Stimulated activated CD4-positive, alpha-beta T cell treated with anti-CD3 and anti-CD28 coated beads, Interleukin-15, amount 100 ng/mL, for 1 hour (primary cell): Measurements from ENCODE around the gene TMEM214.

Source experiments
- DNase-seq, 2 donors: peaks; one replicate each; pipeline ENCODE4 v3.0.0-alpha.2; 2020; ENCODE audit warnings: low read depth in 1 of 2, low spot score in 1 of 2

TMEM214 gene

GRCh38 chr2:27032495-27033252 is at the start of gene TMEM214:
TSS of gene TMEM214 (plus strand) at chr2:27032965. CDS start at chr2:27033016, 51 bp downstream.
- peak; percentile 57 to 75 for DNase-seq

DNA sequence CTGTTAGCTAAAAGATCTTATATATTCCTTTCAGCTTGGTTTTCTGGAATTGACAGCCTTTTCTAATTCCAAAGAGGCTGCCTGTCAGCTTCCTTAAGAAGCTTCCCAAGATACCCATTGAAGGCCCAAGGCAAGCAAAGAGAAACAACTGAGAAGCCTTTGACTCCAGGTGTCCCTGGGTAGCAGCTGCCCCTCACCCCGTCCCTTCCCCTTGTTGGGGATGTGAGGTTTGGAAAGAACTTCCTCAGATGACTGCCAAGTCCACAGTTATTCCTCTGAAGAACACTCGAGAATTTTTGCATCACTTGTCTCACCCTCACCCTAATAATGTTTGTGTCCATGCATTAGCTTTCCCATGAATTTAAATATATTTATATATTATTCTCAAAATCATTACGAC is 49.0 kb upstream of the TMEM214 start:
- no peak for DNase-seq

DNA sequence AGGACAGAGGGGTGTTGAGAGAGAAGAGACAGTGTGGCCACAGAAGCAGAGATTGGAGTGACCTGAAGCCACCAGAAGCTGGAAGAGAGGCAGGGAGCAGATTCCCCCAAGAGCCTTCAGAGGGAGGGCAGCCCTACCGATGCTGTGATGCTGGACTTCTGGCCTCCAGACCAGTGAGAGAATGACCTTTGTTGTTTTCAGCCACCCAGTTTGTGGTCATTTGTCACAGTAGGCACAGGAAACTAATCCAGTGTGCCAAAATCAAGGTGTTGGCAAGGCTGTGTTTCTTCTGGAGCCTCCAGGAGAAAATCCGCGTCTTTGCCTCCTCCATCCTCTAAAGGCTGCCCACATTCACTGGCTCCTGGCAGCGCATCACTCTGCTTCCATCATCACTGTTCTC is 47.0 kb upstream of the TMEM214 start:
- DNase-seq = no peak

DNA sequence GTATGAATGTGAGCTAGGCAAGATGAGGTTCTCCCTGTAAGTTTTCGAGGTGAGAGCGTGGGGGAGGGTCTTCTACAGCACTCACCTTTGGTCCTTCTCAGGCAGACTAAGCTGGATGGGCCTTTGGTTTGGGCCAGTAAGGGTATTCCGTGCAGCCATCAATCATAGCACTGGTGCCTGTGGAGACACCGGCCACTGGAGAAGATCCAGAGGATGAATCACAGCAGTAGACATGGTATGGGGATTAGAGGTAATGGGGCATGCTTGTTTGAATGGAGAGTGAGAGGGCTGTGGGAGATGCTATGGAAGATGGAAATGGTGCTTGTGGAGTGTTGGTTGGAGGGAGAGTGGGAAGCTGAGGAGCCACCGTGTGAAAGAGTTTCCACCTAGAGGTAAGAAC is 46.2 kb upstream of the TMEM214 start:
- DNase-seq = no peak

DNA sequence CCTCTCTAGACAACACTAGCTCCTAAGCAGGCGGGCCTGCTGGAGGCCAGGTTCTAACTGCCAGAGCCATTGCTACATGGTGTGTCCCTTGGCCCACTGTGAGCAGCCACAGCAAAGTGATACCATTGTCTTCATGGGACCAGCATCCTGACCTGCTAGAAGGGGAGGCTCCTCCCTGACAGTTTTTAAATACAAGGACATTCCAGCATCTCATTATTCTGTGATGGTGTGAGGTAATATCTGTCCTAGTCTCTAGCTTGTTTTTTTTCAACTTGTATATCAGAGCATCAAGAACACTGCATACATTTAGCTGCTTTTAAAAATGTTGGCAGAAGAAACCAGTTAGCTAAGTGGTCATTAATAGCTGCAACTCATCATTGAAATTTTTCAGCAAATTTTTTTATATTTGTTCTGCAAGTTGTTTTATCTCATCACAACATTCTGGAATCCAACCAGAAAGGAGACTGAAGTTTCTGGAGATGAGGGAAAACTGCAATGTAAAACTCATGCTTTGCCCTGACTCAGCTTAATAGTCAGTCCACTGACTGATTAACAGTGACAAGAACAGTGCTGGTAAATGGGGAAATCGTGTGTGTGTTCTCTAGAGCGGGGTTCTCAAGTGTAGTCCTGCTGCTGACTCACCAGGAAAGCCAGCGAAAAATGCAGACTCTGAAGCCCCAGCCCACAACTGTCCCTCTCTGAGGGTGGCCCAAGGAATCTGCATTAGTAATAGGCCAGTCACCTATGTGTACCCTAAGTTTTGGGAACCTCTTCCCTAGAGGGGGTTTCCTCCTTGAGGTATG is 44.5 kb upstream of the TMEM214 start:
- no peak for DNase-seq

- no peak for DNase-seq
These were observed 43.6 kb upstream of the TMEM214 start for GRCh38 chr2:26989156-26989555.

- no peak for DNase-seq
These were observed 41.0 kb upstream of the TMEM214 start for GRCh38 chr2:26991717-26992116.

DNA sequence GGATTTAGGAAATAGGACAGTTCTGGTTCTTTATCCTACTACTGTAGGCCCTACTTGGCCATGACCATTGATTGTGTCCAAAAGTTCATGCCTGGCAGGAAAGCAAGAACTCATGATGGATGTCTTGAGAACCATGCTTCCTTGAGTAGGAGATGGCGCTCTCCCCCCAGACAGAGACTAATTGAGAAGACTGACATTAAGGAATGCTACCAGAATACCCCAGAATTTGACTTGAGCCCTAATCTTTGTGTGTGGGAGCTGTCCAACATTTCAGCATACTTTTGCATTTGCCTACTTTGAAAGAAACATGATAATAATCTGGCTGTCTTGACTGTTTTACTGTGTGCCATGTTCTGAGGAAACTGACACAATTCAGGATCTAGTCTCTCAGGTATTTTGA is 39.0 kb upstream of the TMEM214 start:
- no peak for DNase-seq

DNA sequence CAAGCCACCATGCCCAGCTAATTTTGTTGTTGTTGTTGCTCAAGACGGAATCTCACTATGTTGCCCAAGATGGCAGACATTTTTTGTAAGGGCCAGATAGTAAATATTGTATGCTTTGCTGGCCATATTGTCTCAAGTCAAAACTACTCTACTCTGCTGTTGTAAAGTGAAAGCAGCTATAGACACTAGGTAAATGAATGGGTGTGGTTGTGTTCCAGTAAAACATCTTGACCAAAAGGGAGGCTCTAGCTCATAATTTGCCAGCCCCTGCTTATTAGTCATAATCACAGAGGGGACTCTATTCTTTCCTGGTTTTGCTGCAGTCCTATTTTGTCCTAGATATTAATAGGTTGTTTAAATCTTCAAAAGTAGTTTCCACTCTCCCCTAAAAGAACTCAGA is 37.8 kb upstream of the TMEM214 start:
- no peak for DNase-seq

DNA sequence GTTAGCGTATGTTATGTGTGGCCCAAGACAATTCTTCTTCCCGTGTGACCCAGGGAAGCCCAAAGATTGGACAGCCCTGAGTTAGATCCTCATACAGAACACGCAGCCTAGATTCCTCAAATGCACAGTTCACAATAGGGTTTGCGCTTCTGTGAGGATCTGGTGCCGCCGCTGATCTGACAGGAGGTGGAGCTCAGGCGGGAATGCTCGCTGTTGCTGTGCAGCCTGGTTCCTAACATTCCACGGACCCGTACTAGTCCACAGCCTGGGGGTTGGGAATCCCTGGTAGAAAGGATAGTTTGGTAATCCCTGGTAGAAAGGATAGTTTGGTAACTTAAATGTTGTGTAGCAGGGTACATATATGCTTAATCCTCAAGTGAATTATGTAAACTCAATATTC is 35.4 kb upstream of the TMEM214 start:
- no peak for DNase-seq

DNA sequence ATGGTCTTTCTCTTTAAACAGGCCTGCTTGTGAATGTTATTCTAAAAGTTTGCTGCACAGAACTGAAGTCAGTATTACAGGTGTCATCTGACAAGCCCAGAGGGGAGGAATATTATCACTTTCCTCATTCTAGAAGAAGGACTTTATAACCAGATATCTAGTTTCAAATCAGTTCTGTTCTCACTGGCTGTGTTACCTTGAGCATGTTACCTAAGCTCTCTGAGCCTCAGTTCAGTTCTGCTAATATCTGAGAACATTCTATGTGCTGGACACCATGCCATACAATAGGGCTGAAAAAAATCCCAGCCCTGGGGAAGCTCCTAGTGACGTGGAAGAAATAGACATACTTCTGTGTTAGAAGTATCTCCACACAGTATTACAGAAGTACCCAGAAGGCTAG is 34.4 kb upstream of the TMEM214 start:
- no peak for DNase-seq

GRCh38 chr2:27000228-27000627 is 32.5 kb upstream of the TMEM214 start:
- no peak for DNase-seq

- no peak for DNase-seq
These were observed 31.8 kb upstream of the TMEM214 start for GRCh38 chr2:27000995-27001394.

DNA sequence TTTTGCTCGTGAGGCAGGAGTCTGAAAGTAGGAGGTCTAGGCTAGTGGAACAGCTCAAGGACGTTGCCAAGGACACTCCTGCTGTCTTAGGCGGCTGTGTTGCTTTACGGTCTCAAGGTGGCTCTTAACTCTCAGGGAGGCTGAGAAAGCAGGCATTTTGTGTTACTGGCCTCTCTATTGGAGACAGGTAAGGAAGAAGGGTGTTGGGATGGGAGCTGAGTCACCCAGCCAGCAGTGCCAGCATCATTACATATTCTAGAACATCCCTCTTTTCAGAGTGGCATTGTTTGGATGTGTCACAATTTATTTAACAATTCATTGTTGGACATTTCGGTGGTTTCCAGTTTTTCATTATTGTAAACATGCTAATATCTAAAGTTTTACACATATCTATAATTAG is 30.8 kb upstream of the TMEM214 start:
- no peak for DNase-seq

- DNase-seq = no peak
These were observed 29.8 kb upstream of the TMEM214 start for GRCh38 chr2:27003007-27003406.

DNA sequence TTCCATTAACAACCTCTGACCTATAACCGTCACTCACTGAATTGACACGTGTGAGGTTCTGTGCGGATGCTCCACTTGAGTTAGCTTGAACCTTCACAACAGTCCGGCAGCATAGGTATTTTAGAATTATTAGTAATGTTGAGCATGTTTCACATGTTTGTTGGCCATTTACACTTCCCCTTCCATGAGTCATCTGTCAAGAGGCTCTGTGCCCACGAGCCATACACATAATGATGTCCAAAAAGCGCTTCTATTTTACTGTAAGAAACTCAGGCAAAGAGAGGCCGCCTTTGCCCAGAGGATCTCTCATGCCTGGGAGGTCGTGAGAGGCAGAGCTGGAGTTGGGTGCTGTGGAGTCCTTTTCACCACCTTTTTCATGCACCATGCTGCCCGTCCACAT is 28.9 kb upstream of the TMEM214 start:
- no peak for DNase-seq

DNA sequence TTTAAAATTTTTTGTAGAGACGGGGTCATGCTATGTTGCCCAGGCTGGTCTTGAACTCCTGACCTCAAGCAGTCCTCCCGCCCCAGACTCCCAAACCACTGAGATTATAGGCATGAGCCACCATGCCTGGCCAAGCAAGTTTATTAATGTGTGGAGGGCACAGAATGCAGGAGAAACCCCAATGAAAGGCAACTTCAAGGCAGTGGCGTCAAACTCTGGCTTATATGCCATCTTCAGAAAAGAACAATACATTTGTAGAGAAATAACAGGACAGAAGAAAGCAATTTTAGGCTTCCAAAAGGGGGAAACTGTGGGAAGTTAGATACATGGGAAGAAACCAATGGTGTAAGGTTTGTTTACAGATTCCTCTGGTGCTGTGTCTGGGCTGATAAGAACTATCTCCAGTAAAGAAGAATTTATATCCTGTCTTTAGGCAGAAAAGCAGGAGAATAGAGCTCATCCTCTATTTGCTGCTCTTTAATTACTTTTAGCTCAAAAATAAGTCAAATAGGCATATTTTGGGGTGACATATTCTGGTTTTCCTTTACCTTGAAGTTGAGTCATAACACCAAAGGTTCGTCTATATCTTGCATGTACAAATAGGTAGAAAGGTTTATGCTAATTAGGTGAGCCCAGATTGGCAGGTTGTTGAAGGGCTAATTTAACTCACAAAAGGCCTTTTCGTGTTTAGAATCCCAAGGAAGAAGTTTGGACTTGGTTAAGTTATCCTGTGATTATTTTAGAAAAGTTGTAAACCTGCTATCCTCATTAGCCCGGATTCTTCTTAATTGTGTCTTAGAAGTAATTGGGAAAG is 26.0 kb upstream of the TMEM214 start:
- no peak for DNase-seq

- DNase-seq = no peak
These were observed 25.1 kb upstream of the TMEM214 start for GRCh38 chr2:27007416-27008374.

DNA sequence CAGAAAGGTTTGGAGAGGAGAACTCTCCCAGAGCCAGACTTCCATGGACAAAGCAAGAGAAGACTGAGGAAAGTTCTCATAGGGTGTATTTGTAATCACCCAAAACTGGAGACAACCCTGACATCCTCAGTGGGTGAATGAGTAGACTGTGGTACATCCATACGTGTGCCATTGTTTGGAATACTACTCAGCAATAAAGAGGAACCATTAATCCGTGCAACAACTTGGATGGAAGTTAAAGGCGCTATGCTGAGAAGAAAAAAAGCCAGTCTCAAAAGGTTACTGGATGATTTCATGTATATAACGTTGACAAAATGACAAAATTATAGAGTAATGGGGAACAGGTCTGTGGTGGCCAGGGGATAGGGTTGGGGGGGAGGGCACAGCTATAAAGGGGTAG is 24.1 kb upstream of the TMEM214 start:
- DNase-seq = no peak

- no peak for DNase-seq
These were observed 23.7 kb upstream of the TMEM214 start for GRCh38 chr2:27009083-27009482.

DNA sequence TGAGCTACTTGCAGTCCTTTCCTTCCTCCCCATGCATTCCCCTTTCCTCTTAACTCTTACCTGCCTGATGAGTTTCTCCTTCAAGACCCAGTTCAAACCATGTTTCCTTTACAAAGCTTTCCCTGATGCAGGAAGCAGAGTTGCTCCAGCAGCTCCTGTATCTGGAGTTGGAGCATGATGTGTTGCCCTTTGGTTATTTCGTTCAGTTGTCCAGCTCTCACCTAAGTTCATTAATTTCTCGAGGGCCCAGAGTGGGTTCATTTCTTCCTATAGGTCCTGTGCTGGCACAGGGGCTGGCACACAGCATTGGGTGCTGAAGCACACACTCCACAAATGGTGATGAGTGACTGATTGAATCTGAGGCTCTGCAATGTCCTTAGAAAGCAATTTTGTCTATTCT is 23.0 kb upstream of the TMEM214 start:
- no peak for DNase-seq
